Heart right ventricle (tissue), 16 donors: ENCODE data around the gene ZNFX1. TPM values are rescaled to one million over a fixed set of nuclear protein-coding genes. Genes with fewer than 3 reads are reported as not detected.

Source experiments
- ATAC-seq, 8 donors: fragments of 200-7000 bp; cut with Tn5 transposase; one replicate each; pipeline ENCODE4 v1.9.1; 2020; ENCODE audit warnings: mild to moderate bottlenecking in 8 of 8, moderate library complexity in 8 of 8, moderate number of reproducible peaks in 1 of 8
- DNase-seq, 2 donors: peaks; one replicate each; pipeline ENCODE4 v3.0.0-alpha.2; 2020
- H3K27ac ChIP-seq, 10 donors: fragments of 200-600 bp; sonication (generic) in 2 of 10; one replicate each; pipeline versions ENCODE4 v1.5.0 to v1.8.0; 2020 to 2022; ENCODE audit warnings: mild to moderate bottlenecking in 3 of 10
- H3K27me3 ChIP-seq, 7 donors: fragments of 200-600 bp; one replicate each; pipeline ENCODE4 v1.8.0; 2021 to 2022; ENCODE audit warnings: mild to moderate bottlenecking in 2 of 7
- H3K36me3 ChIP-seq, 9 donors: fragments of 200-600 bp; sonication (generic) in 1 of 9; one replicate each; pipeline versions ENCODE4 v1.5.0 to v1.8.0; 2020 to 2022; ENCODE audit warnings: mild to moderate bottlenecking in 2 of 9
- H3K4me1 ChIP-seq, 9 donors: fragments of 200-600 bp; sonication (generic) in 1 of 9; one replicate each; pipeline versions ENCODE4 v1.5.0 to v1.8.0; 2020 to 2022; ENCODE audit warnings: mild to moderate bottlenecking in 4 of 9
- H3K4me3 ChIP-seq, 10 donors: fragments of 200-600 bp; sonication (generic) in 2 of 10; one replicate each; pipeline versions ENCODE4 v1.5.0 to v1.8.0; 2020 to 2022; ENCODE audit warnings: mild to moderate bottlenecking in 7 of 10, moderate library complexity in 2 of 10
- H3K9me3 ChIP-seq, 11 donors: fragments of 200-600 bp in 10 of 11; sonication (generic) in 2 of 11; one replicate each; pipeline versions ENCODE4 v1.5.0 to v1.8.0; 2013 to 2022; ENCODE audit warnings: mild to moderate bottlenecking in 2 of 11, control low read depth in 1 of 11, moderate library complexity in 1 of 11
- CTCF ChIP-seq, 9 donors: fragments of 200-600 bp; sonication (generic) in 2 of 9; IDR thresholded peaks; one replicate each; pipeline versions ENCODE4 v1.5.0 to v1.8.0; 2021 to 2022; ENCODE audit warnings: antibody characterized with exemption in 9 of 9, mild to moderate bottlenecking in 5 of 9, moderate library complexity in 1 of 9
- WGBS, 2 donors: extraction: QIAGEN DNeasy Blood & Tissue Kit; methylation state at CpG; one replicate each; pipeline ENCODE4 v1.1.7; 2013; ENCODE audit warnings: inconsistent platforms in 1 of 2; 5-methylcytosine and 5-hydroxymethylcytosine counted together
- intact Hi-C, 10 donors: fragments of 100-400 bp; cut with DNase I; formaldehyde crosslinking; loops; one replicate each; pipeline versions ENCODE4 v1.11.1 to v1.14.2; 2022
- polyA plus RNA-seq, 2 donors: library from polyadenylated mRNA; stranded (reverse); fragments of 200-250 nt; gene quantifications; one replicate each; pipeline ENCODE4 v1.2.3, GENCODE V29; 2013
- total RNA-seq, 10 donors: library from RNA; stranded (reverse); fragmentation: NEBNext Ultra II Directional in 3 of 10; extraction: Animal tissue kit (Norgen Biotek cat#: 25700) in 3 of 10; gene quantifications; one replicate each; pipeline versions ENCODE4 v1.2.1 to v1.2.4, GENCODE V29; 2021 to 2023
- donor health status: Arrhythmogenic right ventricular cardiomyopathy.
- donor health status: ischemic (EF 13 %, LVEDD 7.1; RV severe dilation, severe dysfunction).
- donor health status: healthy with polysubstance abuse.
- donor health status: DM: no; HTN: yes; CAD: no.
- donor health status: DM: no; HTN: no; CAD: no.
- donor health status: ischemic (EF 25% LVEDD 6.9; RV normal size, moderate dysfunction).
- donor health status: ischemic (EF 25% LVEDD 5.7; RV mildly dilated, moderate dysfunction).
- donor health status: healthy.
- donor health status: DM: yes; HTN: yes; CAD: no.
- donor health status: Ischemic cardiomyopathy.
- donor health status: ischemic (EF 35%, LVEDD 5.7; RV mildly dilated, moderate dysfunction).
- donor health status: nonischemic (EF 11% LVEDD 7.7; RV severe dilation, severe dysfunction).
- donor health status: DM: yes; HTN: yes; CAD: no.
- donor health status: PGD.
- donor health status: ischemic (EF 29% LVEDD 5.4; RV normal size, mild dysfunction).
- donor health status: nonischemic (EF 23%, LVEDD 6.1; RV moderate dilation, normal function).

ZNFX1 gene
- total and polyA plus RNA-seq, 12 donors, result 7.8 to 49.5 (median 23.7) TPM

GRCh38 chr20:49320460-49320859 lies 42.6 kb upstream of the ZNFX1 start:
- Histone ChIP-seq H3K4me1 (peaks cover 10 to 27% (median 14%) of the 10 kb centered on the region in 9 donors), H3K27me3 (peaks cover 0 to 77% (median 57%) of the 10 kb centered on the region in 7 donors), H3K27ac (no peak overlapping the region), H3K9me3 (peaks cover 0 to 4% (median 0%) of the 10 kb centered on the region in 11 donors), H3K36me3 (no peaks in the 10 kb centered on the region), H3K4me3 (no peak overlapping the region)
- intact Hi-C loops, result loop anchor here in 2 of 10 donors (5.0 kb wide), 1 partner anchor 73 kb away; no protein-coding TSS in a partner anchor
- DNase-seq (no peak), ATAC-seq (no peak)
- peak in 5 of 9 donors; percentile 7 to 30 (median 19) for TF ChIP-seq CTCF (IDR thresholded peaks at IDR 0.05)
- 0% methylated on average over 1 of the region's 1 CpG for WGBS, 2 donors

DNA sequence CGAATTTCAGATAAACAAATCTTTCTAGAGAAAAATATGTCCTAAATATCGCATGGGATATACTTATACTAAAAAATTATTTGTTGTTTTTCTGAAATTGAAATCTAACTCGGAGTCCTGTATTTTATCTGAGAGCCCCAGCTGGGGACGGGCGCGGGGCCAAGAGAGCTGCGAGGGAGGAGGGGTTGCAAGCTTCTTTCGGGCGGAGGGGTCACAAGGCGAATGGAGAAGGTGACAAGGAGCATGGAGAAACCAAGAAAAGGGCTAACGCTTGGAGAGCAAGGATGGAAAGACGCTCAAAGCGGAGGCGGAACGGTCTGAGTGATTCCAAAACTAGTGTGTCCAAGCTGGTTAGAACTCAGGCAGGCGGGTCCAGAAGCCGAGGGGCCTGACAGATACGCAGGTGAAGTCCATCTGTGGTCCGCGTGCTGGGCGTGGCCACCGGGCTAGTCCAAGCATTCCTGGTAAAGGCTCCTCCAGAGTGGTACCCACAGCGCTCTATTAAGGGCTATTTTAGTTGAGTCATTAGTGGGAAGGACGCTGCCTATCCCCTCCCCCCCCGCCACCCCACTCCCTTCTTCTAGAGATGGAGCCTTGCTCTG lies 41.5 kb upstream of the ZNFX1 start:
- peak overlapping the region in 9 of 10 donors; percentile 15 to 50 (median 41) for H3K4me3 ChIP-seq
- ATAC-seq, result peak in 1 of 8 donors; percentile 48
- peaks cover 0 to 80% (median 57%) of the 10 kb centered on the region in 7 donors for H3K27me3 ChIP-seq

GRCh38 chr20:49318430-49319207 lies 40.8 kb upstream of the ZNFX1 start:
- H3K4me1 ChIP-seq, result peaks cover 10 to 21% (median 14%) of the 10 kb centered on the region in 9 donors
- H3K36me3 ChIP-seq, result no peaks in the 10 kb centered on the region
- peak overlapping the region; percentile 10 to 50 (median 38) for H3K4me3 ChIP-seq
- H3K9me3 ChIP-seq, result peaks cover 0 to 4% (median 0%) of the 10 kb centered on the region in 11 donors
- DNase-seq (no peak), ATAC-seq (peak in 3 of 8 donors; percentile 29 to 60 (median 29))
- WGBS, 2 donors, result 1 to 2% methylated on average over 67 to 70 of the region's 70 CpGs
- intact Hi-C loops, result no loop called here
- TF ChIP-seq CTCF (IDR thresholded peaks at IDR 0.05), result no peak
- peaks cover 0 to 82% (median 57%) of the 10 kb centered on the region in 7 donors for H3K27me3 ChIP-seq
- H3K27ac ChIP-seq, result no peak overlapping the region

More for the DNA sequence above, 41.5 kb upstream of the ZNFX1 start:
- Histone ChIP-seq H3K27ac (no peak overlapping the region), H3K4me1 (peaks cover 10 to 26% (median 14%) of the 10 kb centered on the region in 9 donors), H3K9me3 (peaks cover 0 to 4% (median 0%) of the 10 kb centered on the region in 11 donors), H3K36me3 (no peaks in the 10 kb centered on the region)
- TF ChIP-seq CTCF (IDR thresholded peaks at IDR 0.05), result no peak
- 12 to 18% methylated on average over 25 of the region's 25 CpGs for WGBS, 2 donors
- intact Hi-C loops, result no loop called here
- peak in 1 of 2 donors; percentile 13 for DNase-seq

GRCh38 chr20:49318091-49318429 lies 40.2 kb upstream of the ZNFX1 start:
- no peak for TF ChIP-seq CTCF (IDR thresholded peaks at IDR 0.05)
- intact Hi-C loops, result no loop called here
- Histone ChIP-seq H3K4me3 (peak overlapping the region; percentile 10 to 50 (median 38)), H3K9me3 (peaks cover 0 to 4% (median 0%) of the 10 kb centered on the region in 11 donors), H3K27ac (no peak overlapping the region), H3K36me3 (no peaks in the 10 kb centered on the region), H3K27me3 (peaks cover 0 to 82% (median 57%) of the 10 kb centered on the region in 7 donors), H3K4me1 (peaks cover 10 to 21% (median 14%) of the 10 kb centered on the region in 9 donors)
- ATAC-seq (peak in 1 of 8 donors; percentile 22), DNase-seq (no peak)
- WGBS, 2 donors, result 5% methylated on average over 20 to 23 of the region's 23 CpGs
